Measurements from ENCODE around the gene SPOCK1.

The SPOCK1 gene

DNA sequence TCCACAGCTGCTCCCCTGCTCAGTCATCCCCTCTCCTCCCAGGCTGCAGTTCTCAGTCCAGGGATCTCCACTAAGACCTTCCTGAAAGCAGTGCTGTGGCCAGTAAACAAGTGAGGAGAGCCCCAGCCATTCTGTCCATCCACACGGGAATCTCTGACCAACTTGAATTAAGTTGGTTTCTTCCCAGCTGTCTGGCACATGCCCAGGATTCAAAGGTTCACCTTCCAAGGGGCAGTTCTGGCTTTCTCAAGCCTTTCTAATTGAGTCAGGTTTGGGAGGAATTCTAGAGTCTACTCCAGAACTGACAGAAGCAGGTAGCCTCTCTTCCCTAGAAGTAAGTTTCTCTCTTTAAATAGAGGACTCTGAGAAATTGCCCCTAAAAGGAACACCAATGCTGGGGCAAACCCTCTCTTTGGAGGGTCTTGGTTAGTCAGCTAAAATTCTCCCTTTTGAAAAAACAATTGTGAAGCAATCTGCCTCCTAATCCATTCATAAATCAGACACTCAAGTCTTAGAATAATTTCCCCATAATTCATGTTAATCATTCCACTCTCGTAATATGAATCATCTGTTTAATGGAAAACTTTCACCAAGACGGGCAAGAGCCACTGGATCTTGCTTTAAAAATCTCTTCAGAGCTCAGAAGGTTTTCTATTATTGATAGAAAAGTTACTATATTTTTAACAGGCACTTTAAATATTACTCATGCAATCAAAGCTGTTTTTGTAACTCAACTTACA is 133.8 kb downstream of the SPOCK1 start:
- no peaks in the 10 kb centered on the region for H4K20me1 ChIP-seq (ENCODE audit: insufficient read depth)
- no peak overlapping the region for H3K9ac ChIP-seq
- H3K27me3 ChIP-seq (ENCODE audit: insufficient read depth, low read depth) = no peaks in the 10 kb centered on the region
- no peak overlapping the region for H2AFZ ChIP-seq (ENCODE audit: low read depth)
- H3K36me3 ChIP-seq (ENCODE audit: insufficient read depth) = no peaks in the 10 kb centered on the region
- H3K4me2 ChIP-seq = no peak overlapping the region
- no peak overlapping the region for H3K4me3 ChIP-seq (IDR thresholded peaks at IDR 0.05; ENCODE audit: insufficient read depth, low read depth, low read length)
- no peaks in the 10 kb centered on the region for H3K79me2 ChIP-seq (ENCODE audit: insufficient read depth, low read depth)
- peaks cover 16% of the 10 kb centered on the region for H3K4me1 ChIP-seq (ENCODE audit: low read depth, poor library complexity, severe bottlenecking)
- TF ChIP-seq, protein P1, sequence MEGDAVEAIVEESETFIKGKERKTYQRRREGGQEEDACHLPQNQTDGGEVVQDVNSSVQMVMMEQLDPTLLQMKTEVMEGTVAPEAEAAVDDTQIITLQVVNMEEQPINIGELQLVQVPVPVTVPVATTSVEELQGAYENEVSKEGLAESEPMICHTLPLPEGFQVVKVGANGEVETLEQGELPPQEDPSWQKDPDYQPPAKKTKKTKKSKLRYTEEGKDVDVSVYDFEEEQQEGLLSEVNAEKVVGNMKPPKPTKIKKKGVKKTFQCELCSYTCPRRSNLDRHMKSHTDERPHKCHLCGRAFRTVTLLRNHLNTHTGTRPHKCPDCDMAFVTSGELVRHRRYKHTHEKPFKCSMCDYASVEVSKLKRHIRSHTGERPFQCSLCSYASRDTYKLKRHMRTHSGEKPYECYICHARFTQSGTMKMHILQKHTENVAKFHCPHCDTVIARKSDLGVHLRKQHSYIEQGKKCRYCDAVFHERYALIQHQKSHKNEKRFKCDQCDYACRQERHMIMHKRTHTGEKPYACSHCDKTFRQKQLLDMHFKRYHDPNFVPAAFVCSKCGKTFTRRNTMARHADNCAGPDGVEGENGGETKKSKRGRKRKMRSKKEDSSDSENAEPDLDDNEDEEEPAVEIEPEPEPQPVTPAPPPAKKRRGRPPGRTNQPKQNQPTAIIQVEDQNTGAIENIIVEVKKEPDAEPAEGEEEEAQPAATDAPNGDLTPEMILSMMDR (conservative IDR thresholded peaks at IDR 0.05; ENCODE audit: low read depth, low read length) = no peak
- no peak overlapping the region for H3K27ac ChIP-seq

DNA sequence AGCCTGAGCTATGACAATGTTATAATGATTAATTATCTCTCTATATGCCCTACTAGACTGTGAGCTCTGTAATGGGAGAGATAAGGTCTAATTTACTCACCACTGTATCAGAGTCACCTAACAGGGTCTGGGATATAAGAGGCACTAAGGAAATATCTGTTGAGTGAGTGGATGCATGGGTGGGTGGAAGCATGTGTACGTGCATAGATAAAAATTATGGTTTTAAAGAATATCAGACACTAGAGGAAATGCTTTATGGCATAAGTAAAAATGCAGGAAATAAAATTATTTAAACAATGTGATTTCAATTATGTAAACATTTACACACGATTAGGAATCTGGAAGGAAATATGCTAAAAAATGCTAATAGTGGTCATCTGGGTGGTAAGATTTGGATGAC is 137.8 kb downstream of the SPOCK1 start:
- Histone ChIP-seq H3K27me3 (ENCODE audit: insufficient read depth, low read depth) (no peaks in the 10 kb centered on the region), H3K4me2 (no peak overlapping the region), H3K79me2 (ENCODE audit: insufficient read depth, low read depth) (no peaks in the 10 kb centered on the region), H3K36me3 (ENCODE audit: insufficient read depth) (no peaks in the 10 kb centered on the region), H3K27ac (no peak overlapping the region), H3K4me3 (IDR thresholded peaks at IDR 0.05; ENCODE audit: insufficient read depth, low read depth, low read length) (no peak overlapping the region), H3K4me1 (ENCODE audit: low read depth, poor library complexity, severe bottlenecking) (no peaks in the 10 kb centered on the region), H3K9ac (no peak overlapping the region), H4K20me1 (ENCODE audit: insufficient read depth) (no peaks in the 10 kb centered on the region), H2AFZ (ENCODE audit: low read depth) (no peak overlapping the region)
- TF ChIP-seq, protein P1 (conservative IDR thresholded peaks at IDR 0.05; ENCODE audit: low read depth, low read length) = no peak

DNA sequence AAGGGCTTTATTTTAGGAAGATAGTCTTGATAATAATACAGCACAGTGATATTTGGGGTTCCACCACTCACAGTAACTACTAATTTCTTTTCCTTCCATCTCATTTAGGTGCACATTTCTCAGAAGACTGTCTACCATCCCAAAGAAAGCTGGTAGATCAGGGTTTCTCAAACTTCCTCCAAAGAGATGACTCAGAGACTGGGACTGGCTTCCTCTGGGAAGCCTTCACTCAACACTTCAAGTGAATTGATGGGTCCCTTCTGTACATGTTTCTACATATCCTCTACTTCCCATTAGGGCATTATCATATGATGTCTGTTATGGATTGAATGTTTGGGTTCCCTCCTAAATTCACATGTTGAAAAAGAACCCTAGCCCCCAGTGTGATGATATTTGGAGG is 138.5 kb downstream of the SPOCK1 start:
- TF ChIP-seq, protein P1 (conservative IDR thresholded peaks at IDR 0.05; ENCODE audit: low read depth, low read length) = no peak
- no peaks in the 10 kb centered on the region for H3K79me2 ChIP-seq (ENCODE audit: insufficient read depth, low read depth)

DNA sequence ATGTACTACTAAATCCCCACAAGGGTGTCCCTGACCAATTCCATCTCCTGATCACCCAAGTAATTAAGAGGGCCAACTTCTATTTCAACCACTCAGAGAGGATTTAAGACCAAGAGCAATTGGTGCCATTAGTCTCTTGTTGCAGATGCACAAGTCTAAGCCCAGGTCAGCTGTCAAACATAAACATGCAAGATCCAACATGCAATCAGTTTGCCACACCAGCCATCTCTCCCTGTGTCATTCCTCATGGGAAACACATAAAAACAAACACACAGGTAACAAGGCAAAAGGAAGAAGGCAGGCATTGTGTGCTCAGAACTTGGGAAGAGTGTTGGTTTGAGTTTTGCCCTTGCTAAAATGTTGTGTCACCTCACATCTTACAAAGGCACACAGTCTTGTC is 139.2 kb downstream of the SPOCK1 start:
- no peak overlapping the region for H3K4me2 ChIP-seq
- H2AFZ ChIP-seq (ENCODE audit: low read depth) = no peak overlapping the region
- H3K4me3 ChIP-seq (IDR thresholded peaks at IDR 0.05; ENCODE audit: insufficient read depth, low read depth, low read length) = no peak overlapping the region
- no peaks in the 10 kb centered on the region for H3K79me2 ChIP-seq (ENCODE audit: insufficient read depth, low read depth)
- no peaks in the 10 kb centered on the region for H3K27me3 ChIP-seq (ENCODE audit: insufficient read depth, low read depth)
- H3K9ac ChIP-seq = no peak overlapping the region
- no peaks in the 10 kb centered on the region for H3K36me3 ChIP-seq (ENCODE audit: insufficient read depth)
- TF ChIP-seq, protein P1 (conservative IDR thresholded peaks at IDR 0.05; ENCODE audit: low read depth, low read length) = no peak
- H3K27ac ChIP-seq = no peak overlapping the region
- H3K4me1 ChIP-seq (ENCODE audit: low read depth, poor library complexity, severe bottlenecking) = no peaks in the 10 kb centered on the region
- no peaks in the 10 kb centered on the region for H4K20me1 ChIP-seq (ENCODE audit: insufficient read depth)

More for the DNA sequence above, 138.5 kb downstream of the SPOCK1 start:
- Histone ChIP-seq H2AFZ (ENCODE audit: low read depth) (no peak overlapping the region), H3K27ac (no peak overlapping the region), H3K4me1 (ENCODE audit: low read depth, poor library complexity, severe bottlenecking) (no peaks in the 10 kb centered on the region), H3K36me3 (ENCODE audit: insufficient read depth) (no peaks in the 10 kb centered on the region), H3K27me3 (ENCODE audit: insufficient read depth, low read depth) (no peaks in the 10 kb centered on the region), H3K4me3 (IDR thresholded peaks at IDR 0.05; ENCODE audit: insufficient read depth, low read depth, low read length) (no peak overlapping the region), H3K9ac (no peak overlapping the region), H3K4me2 (no peak overlapping the region), H4K20me1 (ENCODE audit: insufficient read depth) (no peaks in the 10 kb centered on the region)
